PFSK-1 (cell line): ENCODE measurements around the gene SH3BGR.

Source experiments
- POLR2AphosphoS5 ChIP-seq: IDR thresholded peaks from 2 replicates; pipeline ENCODE4 v1.6.1; 2012; ENCODE audit warnings: low read depth, mild to moderate bottlenecking, control low read depth, low read length, moderate library complexity
- REST ChIP-seq, 2 experiments: IDR thresholded peaks; 2 replicates each; pipeline versions ENCODE4 v1.6.1 to v1.8.0; 2011 to 2012; ENCODE audit warnings: low read depth in 2 of 2, low read length in 2 of 2, control low read depth in 1 of 2, inconsistent platforms in 1 of 2, mild to moderate bottlenecking in 1 of 2, moderate library complexity in 1 of 2; ENCODE audit not compliant: insufficient read depth in 1 of 2
- SIN3A ChIP-seq: IDR thresholded peaks from 2 replicates; pipeline ENCODE4 v1.6.1; 2012; ENCODE audit warnings: mild to moderate bottlenecking, low read length, moderate library complexity, borderline replicate concordance; ENCODE audit not compliant: insufficient read depth

DNA sequence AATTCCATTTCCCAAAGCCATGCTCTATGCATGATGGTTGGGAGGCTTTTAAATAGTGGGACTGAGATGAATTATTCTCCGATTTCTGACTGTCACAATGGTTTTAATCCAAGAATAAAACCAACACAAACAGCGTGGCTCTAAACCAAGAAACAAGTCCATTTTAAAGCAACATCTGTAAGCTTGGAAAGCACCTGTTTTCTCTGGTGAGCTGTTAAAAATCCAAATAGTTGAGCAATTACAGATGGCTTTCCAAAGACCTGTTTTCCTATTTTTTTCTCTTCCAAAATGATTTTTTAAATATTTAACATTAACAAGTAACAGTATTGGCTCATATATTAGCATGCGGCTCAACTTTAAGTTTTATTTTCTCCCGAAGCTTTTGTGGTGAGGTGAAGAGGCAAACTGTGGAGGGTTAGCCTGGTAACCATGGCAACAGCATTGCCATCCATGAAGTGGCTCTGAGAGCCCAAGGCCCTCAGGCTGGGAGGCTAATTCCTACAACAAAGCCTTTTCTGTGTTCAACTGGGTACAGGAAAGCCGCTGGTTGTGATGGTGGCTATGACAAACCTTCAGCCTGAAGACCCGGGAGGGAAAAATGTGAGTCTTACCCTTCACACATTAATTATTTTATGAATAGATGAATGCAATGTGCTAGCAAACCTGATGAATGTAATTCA, 104.3 kb downstream of the SH3BGR start:
- no peak for TF ChIP-seq POLR2AphosphoS5
- no peak for TF ChIP-seq REST (IDR thresholded peaks at IDR 0.05; ENCODE audit: insufficient read depth in 1 of 2, low read depth in 2 of 2, low read length in 2 of 2)
- TF ChIP-seq SIN3A: no peak
